Testis (tissue), 2 donors: ENCODE measurements around the gene FASN.

Experiments used
- CTCF ChIP-seq, 3 experiments: fragments of 450-650 bp in 2 of 3; fragments of 200-600 bp in 1 of 3; sonication (generic) in 1 of 3; IDR thresholded peaks; one replicate each; pipeline ENCODE4 v1.5.1; 2016 to 2019; ENCODE audit warnings: antibody characterized with exemption in 3 of 3, mild to moderate bottlenecking in 2 of 3, moderate library complexity in 1 of 3
- POLR2A ChIP-seq: fragments of 450-650 bp; IDR thresholded peaks from one replicate; pipeline ENCODE4 v1.6.1; 2017; ENCODE audit warnings: antibody characterized with exemption, mild to moderate bottlenecking, moderate library complexity

- TF ChIP-seq CTCF (IDR thresholded peaks at IDR 0.05) (no peak), POLR2A (no peak)
Observed at GRCh38 chr17:82105417-82105881, 7.4 kb upstream of the FASN start.
